ENCODE results near the gene ARHGEF18. TPM values are rescaled to one million over a fixed set of nuclear protein-coding genes. Genes with fewer than 3 reads are reported as not detected.

The ARHGEF18 gene
- total RNA-seq, 1 experiment from 2014 or later: 38.3 TPM

DNA sequence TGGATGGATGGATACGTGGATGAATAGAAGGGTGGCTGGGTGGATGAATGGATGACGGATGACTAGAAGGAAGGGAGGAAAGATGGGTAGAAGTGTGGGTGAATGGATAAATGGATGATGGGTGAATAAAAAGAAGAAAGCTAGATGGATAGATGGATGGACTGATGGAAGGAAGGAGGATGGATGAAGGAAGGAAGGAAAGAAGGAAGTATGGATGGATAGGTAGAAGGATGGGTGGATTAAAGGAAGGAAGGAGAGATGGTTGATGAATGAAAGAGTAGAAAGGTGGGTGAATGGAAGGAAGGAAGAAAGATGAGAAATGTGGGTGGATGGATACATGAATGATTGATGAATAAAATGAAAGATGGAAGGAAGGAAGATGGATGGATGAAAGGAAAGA is 14.5 kb downstream of the ARHGEF18 start:
- Mint-ChIP-seq H3K27me3 (ENCODE audit: low read depth) (peaks cover 45% of the 10 kb centered on the region), H3K4me3 (no peak overlapping the region), H3K27ac (no peak overlapping the region), H3K36me3 (ENCODE audit: insufficient read depth in 1 of 3, low read depth in 3 of 3) (no peaks in the 10 kb centered on the region), H3K4me1 (no peaks in the 10 kb centered on the region), H3K9me3 (peaks cover 0 to 4% of the 10 kb centered on the region in 2 experiments; a peak in 2 of 5 replicates)
- no peak for DNase-seq
- WGBS (ENCODE audit: extremely low coverage, insufficient read length, low lambda C conversion rate): 100% methylated on average over 2 of the region's 2 CpGs
- Histone ChIP-seq H3K27ac (ENCODE audit: insufficient read length, low read depth, low read length) (no peak overlapping the region), H3K23ac (ENCODE audit: insufficient read length, low read depth, low read length) (no peak overlapping the region), H3K14ac (ENCODE audit: insufficient read depth, low read length) (no peak overlapping the region), H3K56ac (ENCODE audit: insufficient read length, low read depth, low read length) (no peak overlapping the region), H3K4me2 (ENCODE audit: insufficient read depth, insufficient read length, low read length) (no peak overlapping the region), H3K4ac (ENCODE audit: low read depth, low read length) (no peak overlapping the region), H2BK5ac (ENCODE audit: insufficient read length, low read length) (no peak overlapping the region), H3K27me3 (ENCODE audit: insufficient read depth, low read length) (no peaks in the 10 kb centered on the region), H3K79me1 (ENCODE audit: insufficient read depth, low read depth, low read length, poor library complexity, severe bottlenecking) (no peaks in the 10 kb centered on the region), H3K18ac (ENCODE audit: insufficient read length, low read depth, low read length) (no peak overlapping the region), H2AK5ac (ENCODE audit: insufficient read length, low read length) (no peak overlapping the region), H3T11ph (ENCODE audit: low read length) (no peak overlapping the region), H2BK12ac (ENCODE audit: insufficient read length, low read depth, low read length) (no peak overlapping the region), H3K79me2 (ENCODE audit: insufficient read depth, low read length) (no peaks in the 10 kb centered on the region), H4K91ac (ENCODE audit: insufficient read length, low read depth, low read length) (no peak overlapping the region), H3K23me2 (ENCODE audit: insufficient read length, low read depth, low read length, poor library complexity, severe bottlenecking) (no peaks in the 10 kb centered on the region), H4K20me1 (ENCODE audit: control insufficient read depth, insufficient read depth, insufficient read length) (no peaks in the 10 kb centered on the region), H2BK120ac (ENCODE audit: low read depth, low read length, poor library complexity, severe bottlenecking) (no peak overlapping the region), H3K9ac (ENCODE audit: extremely low read depth, insufficient read length, low read length) (no peak overlapping the region), H3K9me3 (ENCODE audit: control insufficient read depth, low read depth, low read length) (no peaks in the 10 kb centered on the region), H3K4me1 (ENCODE audit: insufficient read depth, low read length) (no peaks in the 10 kb centered on the region), H2BK20ac (ENCODE audit: low read depth, low read length, poor library complexity, severe bottlenecking) (no peak overlapping the region), H2BK15ac (ENCODE audit: low read depth, low read length) (no peak overlapping the region), H4K8ac (replicated peaks; ENCODE audit: insufficient read length, low read depth, low read length) (no peak overlapping the region), H4K5ac (ENCODE audit: insufficient read length, low read depth, low read length) (no peak overlapping the region), H2AFZ (ENCODE audit: low read length) (no peak overlapping the region)
- TF ChIP-seq, protein P1, sequence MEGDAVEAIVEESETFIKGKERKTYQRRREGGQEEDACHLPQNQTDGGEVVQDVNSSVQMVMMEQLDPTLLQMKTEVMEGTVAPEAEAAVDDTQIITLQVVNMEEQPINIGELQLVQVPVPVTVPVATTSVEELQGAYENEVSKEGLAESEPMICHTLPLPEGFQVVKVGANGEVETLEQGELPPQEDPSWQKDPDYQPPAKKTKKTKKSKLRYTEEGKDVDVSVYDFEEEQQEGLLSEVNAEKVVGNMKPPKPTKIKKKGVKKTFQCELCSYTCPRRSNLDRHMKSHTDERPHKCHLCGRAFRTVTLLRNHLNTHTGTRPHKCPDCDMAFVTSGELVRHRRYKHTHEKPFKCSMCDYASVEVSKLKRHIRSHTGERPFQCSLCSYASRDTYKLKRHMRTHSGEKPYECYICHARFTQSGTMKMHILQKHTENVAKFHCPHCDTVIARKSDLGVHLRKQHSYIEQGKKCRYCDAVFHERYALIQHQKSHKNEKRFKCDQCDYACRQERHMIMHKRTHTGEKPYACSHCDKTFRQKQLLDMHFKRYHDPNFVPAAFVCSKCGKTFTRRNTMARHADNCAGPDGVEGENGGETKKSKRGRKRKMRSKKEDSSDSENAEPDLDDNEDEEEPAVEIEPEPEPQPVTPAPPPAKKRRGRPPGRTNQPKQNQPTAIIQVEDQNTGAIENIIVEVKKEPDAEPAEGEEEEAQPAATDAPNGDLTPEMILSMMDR (conservative IDR thresholded peaks at IDR 0.05): no peak

All from H9 (cell line).